GM12891 (cell line): ENCODE results near the gene TRERF1.

ENCODE experiments used
- DNase-seq: peaks from one replicate; pipeline ENCODE4 v3.0.0; 2011; ENCODE audit warnings: low spot score; ENCODE audit not compliant: insufficient read length
- FAIRE-seq: peaks from 2 replicates; lab custom pipeline; 2011; peaks lifted over from hg19 to GRCh38; lab: Jason Lieb, UNC
- PAX5 ChIP-seq: IDR thresholded peaks from 2 replicates; pipeline ENCODE4 v1.6.1; 2011; ENCODE audit warnings: low read length, moderate library complexity, mild to moderate bottlenecking; ENCODE audit not compliant: insufficient read depth, severe bottlenecking
- POLR2A ChIP-seq: IDR thresholded peaks from 2 replicates; pipeline ENCODE4 v1.6.1; 2011; ENCODE audit warnings: low read depth, low read length, control low read depth
- POLR2AphosphoS5 ChIP-seq: IDR thresholded peaks from 2 replicates; pipeline ENCODE4 v1.6.1; 2011; ENCODE audit warnings: low read depth, low read length, control low read depth
- POU2F2 ChIP-seq: IDR thresholded peaks from 2 replicates; pipeline ENCODE4 v1.6.1; 2011; ENCODE audit warnings: low read depth, mild to moderate bottlenecking, control low read depth, low read length, moderate library complexity
- SPI1 ChIP-seq: IDR thresholded peaks from 2 replicates; pipeline ENCODE4 v1.6.1; 2011; ENCODE audit warnings: low read depth, low read length, control low read depth
- TAF1 ChIP-seq: IDR thresholded peaks from 2 replicates; pipeline ENCODE4 v1.6.1; 2011; ENCODE audit warnings: low read depth, low read length, control low read depth

TRERF1 gene

GRCh38 chr6:42409581-42409980, 42.1 kb downstream of the TRERF1 start:
- TF ChIP-seq POU2F2 (no peak), SPI1 (no peak), POLR2A (no peak), PAX5 (no peak), TAF1 (no peak), POLR2AphosphoS5 (no peak)
- FAIRE-seq (no peak), DNase-seq (no peak)

GRCh38 chr6:42407379-42407778, 44.3 kb downstream of the TRERF1 start:
- DNase-seq (no peak), FAIRE-seq (no peak)
- peak; percentile 71 for TF ChIP-seq SPI1
- TF ChIP-seq TAF1, result no peak

GRCh38 chr6:42406306-42407280, 45.1 kb downstream of the TRERF1 start:
- no peak for TF ChIP-seq SPI1
- TF ChIP-seq POLR2A, result no peak
- TF ChIP-seq TAF1, result no peak
- TF ChIP-seq PAX5, result no peak
- TF ChIP-seq POU2F2, result no peak
- no peak for TF ChIP-seq POLR2AphosphoS5
- no peak for FAIRE-seq
- DNase-seq, result no peak

DNA sequence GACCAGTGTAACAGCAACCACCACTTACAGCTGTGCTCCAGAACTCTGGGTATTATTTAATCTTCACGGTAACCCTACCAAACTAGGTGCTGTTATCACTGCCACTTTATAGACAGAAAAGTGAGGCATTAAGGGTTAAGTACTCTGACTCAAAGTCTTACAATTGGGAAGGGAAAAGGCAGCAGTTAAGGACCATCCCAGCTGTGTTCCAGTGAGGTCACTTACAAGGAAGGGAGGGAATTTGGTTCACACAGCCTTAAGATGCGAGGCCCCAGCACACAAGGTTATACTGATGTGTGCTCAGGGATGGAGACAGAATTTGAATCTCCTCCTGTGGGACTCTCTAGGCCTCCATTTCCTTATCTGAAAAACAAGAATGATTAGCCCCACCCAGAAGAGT, 46.7 kb downstream of the TRERF1 start:
- no peak for FAIRE-seq
- no peak for TF ChIP-seq POLR2A
- TF ChIP-seq POLR2AphosphoS5, result no peak
- TF ChIP-seq SPI1, result no peak
- no peak for TF ChIP-seq POU2F2
- no peak for TF ChIP-seq TAF1
- TF ChIP-seq PAX5, result no peak

DNA sequence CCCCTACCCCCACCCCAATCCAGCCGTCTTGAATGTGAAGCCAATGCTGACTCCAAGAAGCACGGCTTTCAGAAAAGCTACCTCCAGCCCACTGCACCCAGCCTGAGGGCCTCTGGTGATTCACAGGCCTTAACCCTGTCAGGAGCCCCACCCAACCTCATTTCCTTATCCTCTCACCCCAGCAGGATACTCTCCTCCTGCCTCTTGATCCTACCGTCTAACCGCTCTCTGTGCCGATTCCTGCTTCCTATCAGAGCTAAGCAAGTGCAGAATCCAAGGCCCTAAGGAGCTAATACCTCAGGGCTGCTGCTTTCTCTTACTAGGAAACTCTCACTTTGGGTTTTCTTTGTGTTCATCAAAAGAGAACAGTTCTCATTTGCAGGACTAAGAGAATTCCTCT, 47.2 kb downstream of the TRERF1 start:
- FAIRE-seq, result no peak
- DNase-seq, result no peak
- TF ChIP-seq POLR2AphosphoS5 (no peak), SPI1 (no peak), PAX5 (no peak), TAF1 (no peak), POLR2A (no peak), POU2F2 (no peak)

More for the DNA sequence above, 46.7 kb downstream of the TRERF1 start:
- DNase-seq, result no peak

GRCh38 chr6:42403831-42404230, 47.9 kb downstream of the TRERF1 start:
- no peak for TF ChIP-seq SPI1
- no peak for TF ChIP-seq PAX5
- TF ChIP-seq POU2F2, result no peak
- TF ChIP-seq POLR2A, result no peak
- no peak for TF ChIP-seq POLR2AphosphoS5
- no peak for TF ChIP-seq TAF1
- DNase-seq (no peak), FAIRE-seq (no peak)

- DNase-seq (no peak), FAIRE-seq (no peak)
- no peak for TF ChIP-seq SPI1
- no peak for TF ChIP-seq TAF1
- no peak for TF ChIP-seq POU2F2
- TF ChIP-seq POLR2AphosphoS5, result no peak
- no peak for TF ChIP-seq POLR2A
- no peak for TF ChIP-seq PAX5
Observed at GRCh38 chr6:42403421-42403820, 48.3 kb downstream of the TRERF1 start.

DNA sequence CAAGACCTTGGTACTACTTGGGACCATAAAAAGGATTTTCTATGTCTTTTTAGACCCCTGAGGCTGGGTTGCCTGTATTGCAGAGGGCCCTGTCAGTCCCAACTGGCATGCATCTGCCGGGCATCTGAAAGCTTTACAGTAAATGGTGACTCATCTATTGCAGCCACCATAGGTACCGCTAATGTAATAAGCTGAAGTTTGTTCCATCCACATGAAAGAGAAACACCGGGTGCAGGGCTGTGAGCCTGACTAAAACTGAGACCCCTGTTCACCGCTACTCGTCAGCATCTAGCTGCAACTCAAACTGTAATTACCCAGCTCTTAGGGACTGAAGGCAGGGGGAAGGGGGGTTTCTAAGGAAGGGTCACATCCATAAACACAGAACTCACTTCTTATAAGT, 49.5 kb downstream of the TRERF1 start:
- no peak; the same call in 1 of the 2 replicates for TF ChIP-seq POLR2AphosphoS5
- TF ChIP-seq POLR2A, result no peak
- TF ChIP-seq POU2F2, result peak; percentile 68; the same call in 1 of the 2 replicates
- TF ChIP-seq TAF1, result no peak
- TF ChIP-seq PAX5, result no peak
- TF ChIP-seq SPI1, result no peak
- FAIRE-seq (peak; percentile 62), DNase-seq (peak; percentile 32)

DNA sequence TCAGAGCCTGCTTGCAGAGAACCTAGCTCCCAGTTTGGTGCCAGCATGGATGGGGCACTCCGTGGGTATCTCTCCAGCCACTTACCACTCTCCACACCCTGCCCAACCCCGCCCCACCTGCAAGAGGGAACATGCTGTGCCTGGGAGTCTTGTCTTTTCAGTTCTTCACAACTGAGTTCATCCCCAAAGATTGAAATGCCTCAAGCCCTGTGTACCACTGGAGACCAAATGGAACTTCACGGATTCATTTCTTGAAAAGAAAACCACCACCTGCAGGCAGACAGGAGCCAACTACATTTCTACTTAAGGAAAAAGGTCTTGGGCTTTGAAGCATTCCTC, 50.1 kb downstream of the TRERF1 start:
- TF ChIP-seq POU2F2 (no peak), PAX5 (no peak)
- DNase-seq (no peak), FAIRE-seq (no peak)

DNA sequence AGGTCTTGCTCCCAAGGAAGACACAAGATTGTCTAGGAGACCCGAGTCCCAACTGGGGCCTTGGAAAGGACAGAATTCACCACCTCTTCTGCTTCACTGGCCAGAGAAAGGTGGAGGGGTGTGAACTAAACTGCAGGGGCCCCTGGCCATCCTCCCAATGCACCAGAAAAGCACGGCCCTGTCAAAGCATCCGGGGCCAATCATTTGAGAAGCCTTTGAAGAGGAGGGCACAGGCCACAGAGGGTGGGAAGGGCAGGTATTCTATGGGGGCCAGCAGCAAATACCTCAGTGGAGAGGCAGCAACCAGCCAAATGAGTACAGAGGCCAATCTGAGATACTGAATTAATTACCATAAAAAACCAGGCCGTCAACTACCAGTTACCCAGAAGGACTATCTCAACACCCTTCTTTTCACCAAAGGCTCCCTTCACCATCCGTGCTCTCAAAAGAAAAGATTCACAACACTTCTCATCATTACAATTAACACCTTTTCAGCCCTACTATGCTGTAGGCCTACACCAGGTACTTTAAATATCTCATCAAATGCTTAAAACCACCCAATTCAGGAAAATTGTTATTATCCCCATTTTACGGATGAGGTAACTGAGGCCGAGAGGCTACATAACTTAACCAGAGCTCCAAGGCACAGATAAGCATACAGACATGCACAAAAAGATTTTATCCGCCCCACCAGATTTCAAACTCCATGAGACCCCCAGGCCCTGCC, 50.7 kb downstream of the TRERF1 start:
- FAIRE-seq (no peak), DNase-seq (no peak)
- TF ChIP-seq POU2F2 (no peak), POLR2A (no peak), PAX5 (no peak), SPI1 (no peak), POLR2AphosphoS5 (no peak), TAF1 (no peak)
